ENCODE results near the gene RBM28.

Gene RBM28

DNA sequence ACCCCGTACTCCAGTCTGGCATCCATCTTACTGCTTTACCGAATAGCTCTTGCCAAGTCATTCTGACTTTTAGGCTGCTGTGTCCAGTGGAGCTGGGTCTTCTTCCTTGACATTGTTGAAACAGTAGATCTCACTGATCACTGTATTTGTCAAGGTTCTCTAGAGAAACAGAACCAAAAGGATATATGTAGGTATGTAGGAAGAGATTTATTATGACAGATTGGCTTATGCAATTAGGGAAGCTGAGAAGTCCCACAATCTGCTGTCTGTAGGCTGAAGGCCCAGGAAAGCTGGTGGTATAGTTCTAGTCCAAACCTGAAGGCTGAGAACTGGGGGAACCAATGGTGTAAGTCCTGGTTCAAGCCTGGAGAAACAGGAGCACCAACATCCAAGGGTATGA, 29.9 kb upstream of the RBM28 start:
- no peak for DNase-seq

GRCh38 chr7:128370491-128370890, 26.8 kb upstream of the RBM28 start:
- DNase-seq, result no peak

DNA sequence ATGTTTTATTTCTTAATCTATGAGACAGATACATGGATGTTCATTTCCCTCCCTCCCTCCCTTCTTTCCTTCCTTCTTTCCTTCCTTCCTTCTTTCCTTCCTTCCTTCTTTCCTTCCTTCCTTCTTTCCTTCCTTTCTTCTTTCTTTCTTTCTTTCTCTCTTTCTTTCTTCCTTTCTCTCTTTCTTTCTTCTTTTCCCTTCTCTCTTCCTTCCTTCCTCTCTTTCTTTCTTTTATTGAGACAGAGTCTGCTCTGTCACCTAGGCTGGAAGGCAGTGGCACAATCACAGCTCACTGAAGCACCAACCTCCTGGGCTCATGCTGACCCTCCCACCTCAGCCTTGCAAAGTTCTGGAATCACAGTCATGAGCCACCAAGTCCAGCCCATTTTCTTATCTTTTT, 23.3 kb upstream of the RBM28 start:
- no peak for DNase-seq

DNA sequence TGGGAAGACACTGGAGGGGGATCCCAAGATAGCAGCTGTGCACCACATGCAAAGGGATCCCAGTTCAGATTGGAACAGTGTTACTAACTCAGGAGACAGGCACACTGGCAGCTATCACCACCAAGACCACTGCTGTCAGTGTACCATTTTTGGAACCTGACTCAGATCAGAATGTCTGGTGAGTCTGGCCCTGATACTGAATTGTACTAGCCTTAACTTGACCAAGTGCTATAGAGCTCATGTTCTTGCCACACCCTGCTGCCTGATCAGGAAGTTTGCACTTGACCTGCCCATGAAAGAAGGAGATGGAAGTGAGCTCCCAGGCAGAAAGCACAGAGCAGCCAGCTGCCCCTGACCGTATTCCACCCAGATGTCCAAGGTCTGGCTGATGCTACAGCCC, 22.6 kb upstream of the RBM28 start:
- DNase-seq, result no peak

GRCh38 chr7:128365432-128365831, 21.7 kb upstream of the RBM28 start:
- no peak for DNase-seq

GRCh38 chr7:128364166-128364870, 20.6 kb upstream of the RBM28 start:
- no peak for DNase-seq

DNA sequence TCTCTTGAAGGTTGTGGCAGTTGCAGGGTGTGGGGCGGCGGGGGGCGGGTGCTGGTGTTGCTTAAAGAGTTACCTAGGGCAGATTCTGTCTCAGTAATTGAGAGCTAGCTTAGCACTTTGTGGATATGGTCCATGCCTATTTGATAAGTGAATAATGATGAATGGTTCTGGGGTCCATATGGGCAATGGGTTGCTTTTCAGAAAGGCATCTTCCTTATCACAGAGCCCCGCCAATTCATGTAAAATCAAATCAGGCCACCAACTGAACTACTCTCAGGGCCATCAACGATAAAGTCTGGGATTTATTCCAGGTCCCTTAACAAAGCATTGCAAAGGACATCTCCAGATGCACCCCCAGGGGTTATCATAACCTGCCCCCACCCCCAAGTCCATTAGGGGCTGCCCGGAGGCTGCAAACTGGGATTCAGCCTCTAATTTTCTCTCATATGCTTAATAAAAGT, 19.6 kb upstream of the RBM28 start:
- DNase-seq, result no peak

DNA sequence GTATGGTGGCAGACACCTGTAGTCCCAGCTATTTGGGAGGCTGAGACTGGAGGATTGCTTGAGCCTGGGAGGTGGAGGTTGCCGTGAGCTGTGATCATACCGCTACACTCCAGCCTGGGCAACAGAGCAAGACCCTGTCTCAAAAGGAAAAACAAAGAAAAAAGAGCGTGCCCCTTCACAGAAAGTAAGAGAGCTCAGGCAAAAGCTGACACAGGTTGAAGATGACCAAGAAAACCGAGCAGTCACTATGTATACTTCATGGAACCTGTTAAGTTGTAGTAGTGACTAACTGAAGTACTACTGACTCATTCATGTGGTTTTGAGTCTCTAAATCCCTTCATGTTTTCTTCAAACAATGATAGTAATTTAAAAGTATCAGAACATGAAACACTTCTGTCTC, 19.0 kb upstream of the RBM28 start:
- DNase-seq, result no peak

DNA sequence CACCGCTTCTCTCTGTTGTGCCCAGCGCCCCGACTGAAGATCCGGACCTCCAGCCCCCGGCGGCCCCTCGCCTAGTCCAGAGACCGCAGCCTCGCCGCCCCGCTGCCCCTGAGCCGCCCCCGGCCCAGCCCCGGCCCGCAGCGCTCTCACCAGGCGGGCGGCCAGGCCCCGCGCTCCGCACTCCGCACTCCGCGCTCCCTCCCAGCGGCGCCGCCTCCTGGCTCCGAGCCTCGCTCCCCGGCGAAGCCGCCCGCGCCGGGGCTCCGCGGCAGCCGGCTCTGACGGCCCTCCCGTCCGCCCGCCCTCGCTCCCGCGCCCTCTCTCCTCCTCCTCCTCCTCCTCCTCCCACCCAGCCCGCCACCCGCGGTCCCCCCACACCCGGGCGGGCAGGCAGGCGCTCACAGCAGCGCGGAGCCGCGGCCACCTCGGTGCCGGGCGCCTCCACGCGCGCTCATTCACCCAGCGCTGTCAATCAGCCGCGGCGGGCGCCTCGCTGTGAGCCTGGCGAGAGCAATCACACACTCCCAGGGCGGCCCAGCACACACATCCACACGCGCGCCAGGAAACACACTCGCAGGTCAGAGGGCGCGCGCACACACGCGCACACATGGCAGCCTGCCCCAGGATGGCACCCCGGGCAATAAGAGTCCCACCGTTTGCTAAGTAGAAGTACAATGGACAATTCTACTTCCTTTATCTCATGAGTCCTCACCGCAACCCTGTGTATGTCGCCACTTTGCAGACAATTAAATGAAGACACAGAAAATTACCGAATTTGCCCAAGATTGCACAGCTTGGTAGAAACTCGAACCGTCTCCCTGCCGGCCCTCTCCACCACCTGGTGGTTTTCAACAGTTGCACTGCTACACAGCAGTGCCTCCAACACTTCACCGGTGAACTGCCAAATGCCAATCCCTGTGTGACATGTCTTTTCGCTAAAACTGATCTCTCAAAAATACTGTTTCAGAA, 18.0 kb upstream of the RBM28 start, which contains the start of gene PRRT4:
TSS of gene PRRT4 (minus strand) at position 280 of the 969 bp plus-strand sequence.
- DNase-seq, result peak in 1 of 2 donors; percentile 46

GRCh38 chr7:128360359-128360678, 16.6 kb upstream of the RBM28 start:
- no peak for DNase-seq

DNA sequence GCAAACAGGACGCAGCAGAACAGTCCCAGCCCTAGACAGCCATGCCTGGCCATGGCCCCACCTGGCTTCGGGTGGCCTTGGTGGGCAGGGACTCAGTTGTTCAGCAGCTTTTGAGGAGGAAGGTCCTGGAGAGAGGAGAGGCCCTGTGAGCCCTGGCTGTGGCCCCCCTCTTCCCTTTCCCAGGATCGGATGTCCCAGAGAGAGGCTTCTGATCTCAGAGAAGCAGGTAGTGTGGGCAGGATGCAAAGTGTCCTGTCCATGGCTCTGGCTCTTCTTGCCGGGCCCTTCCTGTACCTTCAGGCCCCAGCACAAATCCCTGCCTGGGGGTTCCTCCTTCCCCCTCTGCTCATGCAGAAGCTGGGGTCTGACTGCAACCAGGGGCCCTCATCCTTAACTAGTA, 16.2 kb upstream of the RBM28 start:
- DNase-seq, result no peak

DNA sequence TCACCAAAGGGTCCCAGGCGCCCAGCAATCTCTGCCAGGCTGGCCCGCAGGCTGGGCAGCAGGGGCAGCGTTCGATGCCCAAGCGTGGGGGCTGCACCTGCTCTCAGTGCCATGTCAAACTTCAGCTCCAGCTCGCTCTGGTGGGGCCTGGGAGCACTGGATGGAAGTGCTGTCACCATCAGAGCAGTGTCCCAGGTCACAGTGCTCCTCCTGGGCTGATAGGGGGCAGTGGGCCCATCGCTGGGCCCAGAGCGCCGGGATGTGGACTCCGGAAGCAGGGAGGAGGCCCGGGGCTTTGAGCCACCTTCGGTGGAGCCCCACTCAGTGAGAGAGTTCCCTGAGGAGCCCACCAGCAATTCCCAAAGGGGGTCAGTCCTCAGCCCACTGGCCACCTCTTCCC, 15.6 kb upstream of the RBM28 start:
- no peak for DNase-seq

DNA sequence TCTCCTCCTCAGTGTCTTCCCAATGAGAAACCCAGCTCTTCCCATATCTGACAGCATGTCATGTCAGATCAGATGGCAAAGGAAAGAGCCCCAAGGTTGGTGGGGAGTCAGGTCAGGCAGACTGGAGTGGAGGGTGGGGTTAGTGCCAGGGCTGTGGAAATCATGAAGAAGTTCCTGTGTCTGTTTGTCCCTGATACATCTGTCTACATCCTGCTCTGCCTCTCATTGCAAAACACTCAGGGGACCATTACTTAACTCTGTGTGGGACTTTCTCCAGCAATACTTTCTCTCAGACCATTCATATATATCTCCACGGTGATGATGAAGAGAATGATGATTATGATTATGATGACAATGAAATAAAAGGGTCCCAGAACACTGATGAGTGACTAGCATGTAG, 14.5 kb upstream of the RBM28 start:
- no peak for DNase-seq

DNA sequence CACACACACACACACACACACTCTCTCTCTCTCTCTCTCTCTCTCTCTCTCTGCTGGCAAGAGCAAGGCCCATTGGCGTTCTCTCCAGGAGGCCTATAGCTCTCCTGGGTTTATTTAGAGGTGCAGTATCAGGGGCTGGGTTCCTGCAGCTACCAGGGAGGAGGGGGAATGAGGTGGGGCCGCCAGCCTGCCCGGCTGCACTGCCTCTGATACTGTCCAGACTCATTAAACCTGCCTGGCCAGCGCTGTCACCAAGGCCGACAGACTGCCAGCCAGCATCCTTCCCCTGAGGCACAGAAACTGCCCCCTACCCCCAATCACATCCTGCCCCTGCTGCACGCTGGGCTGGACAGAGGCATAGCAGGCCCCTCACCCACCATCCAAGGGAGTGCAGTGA, 13.5 kb upstream of the RBM28 start:
- no peak for DNase-seq

DNA sequence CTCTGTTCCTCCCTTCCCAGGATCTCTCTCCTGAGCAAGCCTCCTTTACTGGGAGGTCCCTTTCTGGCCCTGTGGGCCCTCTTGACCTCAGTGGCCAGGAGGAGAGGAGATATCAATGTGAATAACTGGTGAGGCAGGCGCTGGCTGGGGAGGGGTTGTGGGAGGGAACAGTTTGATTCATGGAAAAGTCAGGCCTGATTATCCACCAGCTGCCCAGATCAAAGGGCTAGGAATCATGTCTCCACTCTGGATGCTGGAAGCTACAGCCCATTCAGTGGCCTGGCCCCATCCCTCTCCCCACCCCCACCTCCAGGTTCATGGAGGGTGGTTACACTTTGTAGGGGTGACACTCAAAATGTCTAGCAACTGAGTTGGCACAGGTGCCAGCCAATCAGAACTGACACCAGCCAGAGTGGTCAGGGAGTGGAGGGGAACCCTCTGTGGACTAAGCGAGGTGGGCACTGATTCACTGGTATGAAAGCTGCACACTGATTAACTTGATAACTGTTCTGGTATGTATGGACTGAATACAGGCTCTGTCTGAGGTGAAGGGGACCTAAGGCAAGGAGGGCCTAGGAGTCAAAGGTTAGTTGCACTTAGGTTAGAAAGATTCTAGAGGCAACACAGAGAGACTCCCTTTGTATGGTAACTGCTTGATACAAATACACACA, 13.0 kb upstream of the RBM28 start:
- DNase-seq, result no peak

- no peak for DNase-seq
Measured at GRCh38 chr7:128353610-128354009, 9.9 kb upstream of the RBM28 start.

- no peak for DNase-seq
Measured at GRCh38 chr7:128353189-128353588, 9.5 kb upstream of the RBM28 start.

- no peak for DNase-seq
Measured at GRCh38 chr7:128352636-128353035, 8.9 kb upstream of the RBM28 start.

GRCh38 chr7:128352153-128352537, 8.4 kb upstream of the RBM28 start:
- DNase-seq, result no peak

- no peak for DNase-seq
Measured at GRCh38 chr7:128351296-128352152, 7.8 kb upstream of the RBM28 start.

DNA sequence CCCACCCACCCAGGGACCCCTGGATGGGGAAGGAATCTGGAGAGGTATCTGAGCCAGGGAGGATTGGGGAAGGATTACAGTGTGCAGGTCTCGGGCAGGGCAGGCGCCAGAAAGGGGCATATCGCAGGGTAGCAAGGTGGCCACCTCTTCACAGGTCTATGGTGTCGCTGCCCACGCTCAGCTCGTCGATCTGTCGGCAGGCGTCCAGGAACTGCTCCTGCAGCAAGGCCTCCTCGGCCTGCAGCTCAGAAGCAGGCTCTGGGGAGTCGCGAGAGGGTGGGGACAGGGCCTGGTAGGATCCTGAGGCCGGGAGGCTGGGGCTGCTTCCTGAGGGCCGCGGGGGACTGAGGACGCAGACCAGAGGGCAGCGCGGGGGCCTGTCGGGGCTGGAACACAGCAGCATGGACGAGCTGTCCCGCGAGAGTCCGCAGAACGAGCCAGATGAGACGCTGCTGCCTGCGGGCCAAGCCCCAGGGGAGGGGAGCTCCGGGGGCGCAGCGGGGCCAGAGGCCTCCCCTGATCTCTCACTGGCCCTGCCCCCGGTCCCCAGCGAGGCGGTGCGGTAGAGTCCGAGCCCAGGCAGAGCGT, 7.1 kb upstream of the RBM28 start:
- DNase-seq, result no peak

DNA sequence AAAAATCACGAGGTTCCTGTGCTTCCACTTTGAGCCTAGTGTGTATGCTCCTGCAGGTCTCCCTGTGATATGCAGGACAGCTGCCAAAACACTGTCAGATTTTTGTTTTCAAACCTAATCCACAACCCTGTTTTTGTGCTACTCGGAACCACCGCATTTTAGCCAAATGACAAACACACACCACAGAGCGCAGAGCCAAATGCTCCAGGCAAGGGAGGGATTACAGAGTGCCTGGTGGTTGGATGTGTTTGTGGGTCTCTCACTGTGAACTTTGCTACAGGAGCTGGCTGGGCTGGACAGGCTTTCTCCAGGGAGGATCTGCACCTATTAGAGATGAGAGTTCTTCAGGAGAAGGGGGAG, 5.7 kb upstream of the RBM28 start:
- DNase-seq, result no peak
